NCI-H526 (cell line): ENCODE measurements around the gene PSEN2.

Source experiments
- DNase-seq, 2 experiments: peaks; one replicate each; lab custom pipeline; 2025; lab: John Stamatoyannopoulos, UW

The PSEN2 gene

GRCh38 chr1:226865590-226865989 lies 4.8 kb upstream of the PSEN2 start:
- no peak for DNase-seq

GRCh38 chr1:226867461-226868054 lies 2.9 kb upstream of the PSEN2 start:
- no peak for DNase-seq

DNA sequence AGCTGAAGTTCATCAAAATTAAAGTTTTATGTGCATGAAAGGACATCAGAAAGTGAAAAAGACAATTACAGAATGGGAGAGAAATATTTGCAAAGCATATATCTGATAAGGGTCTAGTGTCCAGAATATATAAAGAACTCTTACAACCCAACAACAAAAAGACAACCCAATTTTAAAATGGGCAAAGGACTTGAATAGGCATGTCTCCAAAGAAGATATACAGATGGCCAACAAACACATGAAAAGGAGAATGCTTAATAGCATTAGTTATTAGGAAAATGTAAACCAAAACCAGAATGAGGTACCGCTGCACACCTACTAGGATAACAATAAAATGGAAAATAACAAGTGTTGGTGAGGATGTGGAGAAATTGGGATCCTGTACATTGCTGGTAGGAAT lies 1.7 kb upstream of the PSEN2 start:
- no peak for DNase-seq

DNA sequence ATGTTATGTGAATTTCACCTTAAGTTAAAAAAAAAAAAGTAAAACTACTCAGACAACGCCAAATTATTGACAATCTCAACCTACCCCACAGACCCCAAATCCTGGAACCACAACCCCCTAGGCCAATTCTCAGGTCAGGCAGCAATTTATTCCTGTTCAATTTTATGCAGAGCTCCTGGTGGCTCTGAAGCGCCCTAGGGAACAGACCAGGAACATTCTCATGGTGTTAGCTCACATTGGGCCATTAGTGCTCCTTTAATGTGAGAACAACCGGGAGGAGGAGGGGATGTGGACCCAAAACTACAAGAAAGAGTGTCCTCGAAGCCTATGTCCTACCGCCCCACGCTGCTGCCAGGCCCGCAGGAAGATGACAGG lies 403 bp upstream of the PSEN2 start:
- DNase-seq: no peak

DNA sequence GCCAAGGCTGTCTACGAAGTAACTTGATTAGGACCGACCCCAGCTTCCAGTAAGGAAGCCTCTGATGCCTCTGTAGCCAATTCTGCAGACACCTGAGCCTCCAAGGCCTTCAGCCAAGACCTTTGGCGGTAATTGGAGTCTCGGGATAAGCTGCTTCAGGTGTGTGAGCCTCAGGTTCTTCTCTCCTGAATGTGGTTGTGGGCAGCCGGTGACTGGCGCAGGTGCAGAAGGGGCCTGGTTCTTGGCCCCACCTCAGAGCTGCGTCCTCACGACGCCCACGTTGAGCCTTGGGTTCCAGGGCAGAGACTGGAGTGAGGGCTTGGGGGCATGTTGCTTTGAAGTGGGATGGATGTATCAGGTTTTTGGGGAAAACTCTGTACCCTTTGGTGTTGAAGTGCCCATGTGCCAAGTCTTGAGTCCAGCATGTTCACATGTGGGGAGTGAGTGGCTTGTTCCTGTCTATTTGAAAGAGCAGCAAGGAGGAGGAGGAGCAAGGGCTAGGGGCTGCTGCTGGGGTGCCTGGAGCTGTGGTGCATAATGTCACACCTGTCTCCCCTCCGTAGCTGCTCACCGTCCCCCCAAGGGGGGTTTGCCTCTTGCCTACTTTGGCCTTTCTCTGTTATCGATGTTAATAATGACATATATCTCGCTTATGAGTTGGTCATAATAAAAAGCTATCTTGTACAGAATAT lies 1.4 kb downstream of the PSEN2 start:
- no peak for DNase-seq

DNA sequence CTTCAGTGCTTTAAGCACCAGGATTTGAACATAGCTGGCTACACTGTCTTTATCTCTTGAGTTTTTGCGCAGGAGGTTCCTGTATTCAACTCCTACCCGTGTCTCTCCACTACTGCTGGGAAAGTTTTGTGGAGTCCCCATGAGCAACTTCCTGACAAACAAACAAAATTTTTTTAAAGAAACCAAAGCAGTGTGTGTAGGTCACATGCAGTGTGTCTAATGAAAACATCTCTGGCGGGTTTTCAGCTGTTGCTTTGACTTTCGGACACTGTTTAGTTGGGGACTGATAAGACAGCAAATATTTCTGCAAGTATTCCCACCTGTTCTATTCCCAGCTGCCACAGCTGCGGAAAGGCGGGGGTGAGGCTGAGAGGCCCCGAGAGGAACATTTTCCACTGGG lies 2.0 kb downstream of the PSEN2 start:
- DNase-seq: no peak

- DNase-seq: no peak
Measured at GRCh38 chr1:226873771-226874578, 3.6 kb downstream of the PSEN2 start.

DNA sequence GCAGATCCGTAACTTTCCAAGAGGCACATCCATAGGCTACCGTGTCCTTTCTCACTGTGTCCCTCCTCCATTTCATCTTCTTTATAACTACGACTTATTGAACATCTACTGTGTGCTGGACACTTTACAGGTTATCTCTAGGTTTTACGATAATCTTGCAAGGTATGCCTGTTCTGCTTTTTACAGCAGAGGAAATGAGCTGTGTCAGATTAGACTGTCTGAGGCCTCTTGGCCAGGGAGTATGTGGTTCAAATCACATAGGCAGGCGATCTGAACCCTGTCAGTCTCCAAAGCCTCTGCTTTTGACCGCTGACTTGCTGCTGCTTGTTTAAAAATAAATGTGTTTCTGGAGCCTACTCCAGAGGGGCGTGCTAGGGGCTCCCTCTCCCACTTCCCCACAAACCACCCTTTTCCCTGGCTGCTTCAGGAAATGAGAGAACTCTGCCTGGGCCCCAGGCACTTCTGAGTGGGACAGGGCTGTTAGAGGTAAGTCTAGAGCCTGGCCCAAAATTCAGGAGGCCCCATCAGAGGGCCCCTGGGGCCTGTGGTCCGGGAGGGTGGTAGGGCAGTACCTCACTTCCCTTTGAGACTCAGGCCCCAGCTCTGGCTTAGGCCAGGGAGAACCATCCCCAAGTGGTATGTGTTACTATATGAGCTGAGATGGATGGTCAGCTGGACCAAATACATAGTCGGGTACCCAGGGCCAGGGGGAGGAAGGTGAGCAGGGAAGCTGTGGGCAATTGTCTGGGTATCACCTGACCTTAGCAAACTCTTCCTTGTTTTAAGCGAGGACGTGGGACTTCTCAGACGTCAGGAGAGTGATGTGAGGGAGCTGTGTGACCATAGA lies 4.4 kb downstream of the PSEN2 start:
- no peak for DNase-seq

GRCh38 chr1:226875641-226876295 lies 5.4 kb downstream of the PSEN2 start:
- DNase-seq: no peak

DNA sequence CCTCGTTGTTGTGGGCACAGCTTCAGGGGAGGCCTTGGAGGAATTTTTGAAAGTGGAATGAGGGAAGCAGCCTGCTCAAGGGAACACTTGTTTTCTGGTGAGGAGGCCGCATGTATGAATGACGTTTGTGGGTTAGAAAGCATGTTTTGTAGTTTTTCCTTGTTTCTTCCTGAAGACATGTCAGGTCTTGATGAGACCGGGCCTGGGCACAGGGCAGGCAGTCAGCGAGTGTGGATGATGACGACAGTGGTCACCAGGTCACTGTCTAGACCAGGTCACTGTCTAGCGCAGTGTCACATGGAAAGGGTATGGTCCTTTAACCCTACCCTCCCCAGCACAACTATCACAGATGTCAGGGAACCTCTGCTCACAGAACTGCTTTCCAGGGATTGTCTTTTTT lies 7.3 kb downstream of the PSEN2 start:
- no peak for DNase-seq

DNA sequence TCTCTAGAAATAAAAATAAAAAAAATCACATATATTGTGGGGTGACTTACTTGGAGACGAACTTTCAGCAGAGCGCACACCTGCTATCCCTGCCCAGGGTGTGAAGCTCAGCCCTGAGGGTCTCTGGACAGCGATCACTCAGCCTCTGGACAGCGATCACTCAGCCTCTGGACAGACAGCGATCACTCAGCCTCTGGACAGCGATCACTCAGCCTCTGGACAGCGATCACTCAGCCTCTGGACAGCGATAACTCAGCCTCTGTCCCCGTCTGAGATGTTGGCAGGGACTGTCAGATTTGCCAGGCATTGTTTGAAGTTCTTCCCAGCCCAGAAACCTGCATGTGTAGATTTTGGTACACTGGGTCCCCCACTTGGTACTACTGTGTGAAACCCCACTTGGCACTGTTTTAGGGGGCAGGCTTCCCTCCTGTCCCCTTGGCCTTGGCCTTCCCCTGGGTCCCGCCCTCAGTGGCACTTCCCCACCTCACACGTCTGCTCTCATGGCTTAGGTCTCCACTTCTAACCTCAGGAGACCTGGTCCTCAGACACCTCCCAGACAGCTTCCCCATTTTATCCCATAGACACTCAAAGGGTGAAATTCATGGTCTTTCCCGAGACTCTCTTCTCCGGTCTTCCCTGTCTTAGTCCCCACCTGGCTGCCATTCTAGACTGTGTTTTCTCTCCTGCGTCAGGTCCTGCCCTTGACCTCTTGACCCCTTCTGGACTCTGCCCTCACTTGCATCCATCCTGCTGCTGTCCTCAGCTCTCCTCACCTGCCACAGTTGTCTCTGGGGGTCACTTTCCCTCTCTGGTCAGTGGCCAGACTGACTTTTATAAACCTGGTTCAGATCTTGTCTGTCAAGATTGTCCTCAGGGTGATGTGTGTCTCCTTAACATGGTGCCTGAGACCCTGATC lies 10.2 kb downstream of the PSEN2 start:
- DNase-seq: no peak

DNA sequence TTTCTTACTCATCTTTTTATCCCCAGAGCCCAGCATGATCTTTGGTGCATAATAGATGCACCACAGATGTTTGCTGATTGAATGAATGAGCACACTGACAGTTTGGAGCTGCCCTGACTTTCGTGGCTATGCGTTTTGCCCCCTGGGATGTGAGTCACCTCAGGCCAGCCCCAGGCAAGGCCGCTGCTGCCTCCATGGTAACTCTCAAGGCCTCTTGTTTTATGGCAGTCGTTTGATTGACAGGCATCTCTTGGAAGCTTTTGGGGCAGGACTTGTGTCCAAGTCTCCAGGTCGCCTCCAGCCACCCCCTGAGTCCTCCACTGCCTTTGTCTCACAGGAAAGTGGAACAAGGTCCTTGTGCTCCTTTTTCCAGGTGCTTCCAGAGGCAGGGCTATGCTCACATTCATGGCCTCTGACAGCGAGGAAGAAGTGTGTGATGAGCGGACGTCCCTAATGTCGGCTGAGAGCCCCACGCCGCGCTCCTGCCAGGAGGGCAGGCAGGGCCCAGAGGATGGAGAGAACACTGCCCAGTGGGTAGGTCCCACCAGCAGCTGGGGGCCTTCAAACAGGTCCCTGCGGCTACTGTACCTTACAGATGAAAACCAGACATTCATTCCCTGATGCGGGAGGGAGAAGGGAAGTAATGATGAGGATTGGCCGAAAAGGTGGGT lies 11.2 kb downstream of the PSEN2 start:
- DNase-seq: no peak

GRCh38 chr1:226882187-226882586 lies 11.8 kb downstream of the PSEN2 start:
- no peak for DNase-seq

DNA sequence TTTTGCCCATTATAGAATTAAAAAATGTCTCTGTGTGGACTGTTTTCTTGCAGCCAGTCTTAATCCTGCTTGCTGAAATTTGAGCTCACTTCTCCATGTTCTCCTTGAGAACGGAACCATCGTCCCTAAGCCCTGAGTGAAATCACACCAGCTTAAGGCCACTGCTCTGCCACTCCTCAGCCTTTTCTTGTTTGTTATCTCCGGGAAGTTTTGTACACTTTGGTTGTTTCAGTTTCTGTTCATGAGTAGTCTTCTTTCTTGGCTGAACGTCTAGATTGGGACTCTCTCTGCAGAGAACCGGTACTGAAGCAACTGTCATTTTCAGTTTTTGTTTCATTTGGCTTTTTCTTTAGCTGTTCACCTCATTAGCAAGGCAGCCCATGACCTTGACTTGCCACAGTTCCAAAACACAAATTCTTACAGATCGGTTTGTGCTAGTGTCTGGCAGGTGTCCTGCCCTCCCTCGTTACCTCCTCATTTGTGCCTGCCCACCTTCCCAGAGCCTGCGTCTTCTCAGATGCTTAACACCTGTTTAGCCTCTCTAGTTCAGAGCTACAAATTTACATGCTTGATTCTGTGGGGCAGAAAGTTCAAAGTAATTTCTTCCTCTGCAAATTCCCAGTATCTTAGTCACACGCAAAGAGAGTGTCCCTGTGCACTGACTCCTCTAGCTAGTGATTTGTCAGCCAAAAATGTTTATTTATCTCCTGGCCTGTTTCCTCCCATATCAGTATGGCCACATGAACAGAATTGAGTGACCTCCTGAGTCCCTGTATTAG lies 12.4 kb downstream of the PSEN2 start:
- no peak for DNase-seq

GRCh38 chr1:226883630-226884029 lies 13.2 kb downstream of the PSEN2 start:
- DNase-seq: no peak

GRCh38 chr1:226884116-226884625 lies 13.8 kb downstream of the PSEN2 start:
- no peak for DNase-seq

DNA sequence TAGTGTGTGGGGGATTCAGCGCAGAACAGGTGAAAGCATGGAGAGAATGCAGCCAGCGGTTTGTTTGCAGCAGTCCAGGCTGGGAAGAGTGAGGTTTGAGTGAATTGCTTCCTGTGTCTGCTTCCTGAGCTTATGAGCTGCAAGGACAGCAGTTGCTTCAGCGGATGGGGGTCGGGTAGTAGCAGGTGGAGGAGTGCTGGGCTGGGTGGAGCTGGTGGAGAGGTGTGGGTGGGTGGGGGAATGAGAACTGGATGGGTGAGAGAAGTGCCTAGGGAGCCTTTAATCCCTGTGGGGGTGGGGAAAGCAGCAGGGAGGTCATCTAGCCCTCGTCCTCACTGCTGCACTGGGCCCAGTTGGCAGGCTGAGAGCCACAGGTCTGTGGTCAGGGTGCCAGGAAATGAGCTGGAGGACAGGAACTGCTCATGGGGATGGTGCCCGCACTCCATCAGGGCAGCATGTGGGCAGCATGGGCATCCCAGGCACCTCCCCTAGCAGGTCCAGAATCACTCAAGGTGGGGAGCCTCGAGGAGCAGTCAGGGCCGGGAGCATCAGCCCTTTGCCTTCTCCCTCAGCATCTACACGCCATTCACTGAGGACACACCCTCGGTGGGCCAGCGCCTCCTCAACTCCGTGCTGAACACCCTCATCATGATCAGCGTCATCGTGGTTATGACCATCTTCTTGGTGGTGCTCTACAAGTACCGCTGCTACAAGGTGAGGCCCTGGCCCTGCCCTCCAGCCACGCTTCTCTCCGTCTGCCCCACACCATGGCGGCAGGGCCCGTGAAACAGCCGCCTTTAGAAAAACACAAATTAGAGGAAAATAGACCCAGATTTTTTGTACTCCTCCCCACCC lies 14.8 kb downstream of the PSEN2 start:
- no peak for DNase-seq
